Measurements from ENCODE around the gene ZFX. TPM values are rescaled to one million over a fixed set of nuclear protein-coding genes. Genes with fewer than 3 reads are reported as not detected.

ZFX gene
- total RNA-seq, 1 experiment from 2014 or later = 66.8 TPM

DNA sequence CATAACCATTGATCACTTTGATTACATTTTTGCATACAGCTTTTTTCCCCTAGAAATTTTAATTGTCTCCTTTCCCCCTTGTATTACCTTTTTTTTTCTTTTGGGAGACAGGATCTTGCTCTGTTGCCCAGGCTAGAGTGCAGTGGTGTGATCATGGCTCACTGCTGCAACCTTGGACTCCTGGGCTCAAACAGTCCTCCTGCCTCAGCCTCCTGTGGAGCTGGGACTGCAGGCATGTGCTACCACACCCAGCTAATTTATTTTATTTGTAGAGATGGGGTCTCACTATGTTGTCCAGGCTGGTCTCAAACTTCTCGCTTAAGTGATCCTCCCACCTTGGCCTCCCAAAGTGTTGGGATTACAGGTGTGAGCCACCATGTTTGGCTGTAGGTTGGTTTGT is 47.0 kb downstream of the ZFX start:
- no peak overlapping the region for H4K8ac ChIP-seq (replicated peaks; ENCODE audit: insufficient read length, low read depth, low read length)
- no peaks in the 10 kb centered on the region for H4K20me1 ChIP-seq (ENCODE audit: control insufficient read depth, insufficient read depth, insufficient read length)
- no peak overlapping the region for H3K27ac Mint-ChIP-seq
- no peak overlapping the region for H3K18ac ChIP-seq (ENCODE audit: insufficient read length, low read depth, low read length)
- no peaks in the 10 kb centered on the region; the same call in 1 of the 2 replicates for H3K79me2 ChIP-seq (ENCODE audit: insufficient read depth, low read length)
- no peak overlapping the region for H2BK15ac ChIP-seq (ENCODE audit: low read depth, low read length)
- H3K56ac ChIP-seq (ENCODE audit: insufficient read length, low read depth, low read length) = no peak overlapping the region
- H2BK120ac ChIP-seq (ENCODE audit: low read depth, low read length, poor library complexity, severe bottlenecking) = no peak overlapping the region
- no CpG with 5 or more reads among the region's 1 CpG for WGBS (ENCODE audit: extremely low coverage, insufficient read length, low lambda C conversion rate)
- H3K27ac ChIP-seq (ENCODE audit: insufficient read length, low read depth, low read length) = no peak overlapping the region
- H3K23ac ChIP-seq (ENCODE audit: insufficient read length, low read depth, low read length) = no peak overlapping the region
- H3T11ph ChIP-seq (ENCODE audit: low read length) = no peak overlapping the region
- H3K9me3 Mint-ChIP-seq = no peaks in the 10 kb centered on the region
- H2BK20ac ChIP-seq (ENCODE audit: low read depth, low read length, poor library complexity, severe bottlenecking) = no peak overlapping the region
- H3K14ac ChIP-seq (ENCODE audit: insufficient read depth, low read length) = no peak overlapping the region
- no peaks in the 10 kb centered on the region for H3K27me3 ChIP-seq (ENCODE audit: insufficient read depth, low read length)
- H3K4me2 ChIP-seq (ENCODE audit: insufficient read depth, insufficient read length, low read length) = no peak overlapping the region
- no peak overlapping the region for H2AK5ac ChIP-seq (ENCODE audit: insufficient read length, low read length)
- H3K23me2 ChIP-seq (ENCODE audit: insufficient read length, low read depth, low read length, poor library complexity, severe bottlenecking) = no peaks in the 10 kb centered on the region
- no peak for DNase-seq
- H3K4me1 ChIP-seq (ENCODE audit: insufficient read depth, low read length) = no peaks in the 10 kb centered on the region
- no peak overlapping the region for H3K4me3 Mint-ChIP-seq
- no peaks in the 10 kb centered on the region for H3K9me3 ChIP-seq (ENCODE audit: control insufficient read depth, low read depth, low read length)
- H4K91ac ChIP-seq (ENCODE audit: insufficient read length, low read depth, low read length) = no peak overlapping the region
- no peak overlapping the region for H2BK5ac ChIP-seq (ENCODE audit: insufficient read length, low read length)
- H3K9ac ChIP-seq (ENCODE audit: extremely low read depth, insufficient read length, low read length) = no peak overlapping the region
- H4K5ac ChIP-seq (ENCODE audit: insufficient read length, low read depth, low read length) = no peak overlapping the region
- H3K4ac ChIP-seq (ENCODE audit: low read depth, low read length) = no peak overlapping the region
- no peaks in the 10 kb centered on the region for H3K27me3 Mint-ChIP-seq (ENCODE audit: low read depth)
- H2BK12ac ChIP-seq (ENCODE audit: insufficient read length, low read depth, low read length) = no peak overlapping the region
- no peak overlapping the region for H2AFZ ChIP-seq (ENCODE audit: low read length)
- no peak for TF ChIP-seq CTCF (conservative IDR thresholded peaks at IDR 0.05)
- H3K36me3 Mint-ChIP-seq (ENCODE audit: insufficient read depth in 1 of 3, low read depth in 3 of 3) = peaks cover 1 to 24% (median 8%) of the 10 kb centered on the region in 3 experiments; a peak in 6 of 7 replicates
- peaks cover 15 to 20% of the 10 kb centered on the region in 2 experiments for H3K4me1 Mint-ChIP-seq
- H3K79me1 ChIP-seq (ENCODE audit: insufficient read depth, low read depth, low read length, poor library complexity, severe bottlenecking) = no peaks in the 10 kb centered on the region
